Liver (tissue), 3 donors: Measurements from ENCODE around the gene PEX14.

ENCODE experiments used
- ATF3 ChIP-seq: IDR thresholded peaks from 2 replicates; pipeline ENCODE4 v1.6.1; 2016; ENCODE audit warnings: antibody characterized with exemption
- CTCF ChIP-seq: fragments of 150-350 bp; IDR thresholded peaks from 2 replicates; pipeline ENCODE4 v1.5.1; 2017; ENCODE audit warnings: improper control_type of control experiment, low read depth, low read length; ENCODE audit not compliant: missing input control
- FOXA1 ChIP-seq: IDR thresholded peaks from 2 replicates; pipeline ENCODE4 v1.6.1; 2016; ENCODE audit warnings: antibody characterized with exemption
- GABPA ChIP-seq, 2 donors: IDR thresholded peaks in 1 of 2; conservative IDR thresholded peaks in 1 of 2; 2 replicates each; pipeline ENCODE4 v1.6.1; 2016; ENCODE audit warnings: antibody characterized with exemption in 2 of 2, mild to moderate bottlenecking in 1 of 2, moderate library complexity in 1 of 2
- JUND ChIP-seq, 2 donors: IDR thresholded peaks; 2 replicates each; pipeline ENCODE4 v1.6.1; 2016; ENCODE audit warnings: antibody characterized with exemption in 2 of 2
- REST ChIP-seq: IDR thresholded peaks from 2 replicates; pipeline ENCODE4 v1.6.1; 2016; ENCODE audit warnings: antibody characterized with exemption, mild to moderate bottlenecking
- SP1 ChIP-seq: IDR thresholded peaks from 2 replicates; pipeline ENCODE4 v1.6.1; 2018; ENCODE audit warnings: antibody characterized with exemption, mild to moderate bottlenecking
- TAF1 ChIP-seq: conservative IDR thresholded peaks from 2 replicates; pipeline ENCODE4 v1.6.1; 2016; ENCODE audit warnings: antibody characterized with exemption, mild to moderate bottlenecking
- donor health status: healthy.
- donor health status: healthy.

GRCh38 chr1:10575616-10576015 is 100.9 kb downstream of the PEX14 start:
- no peak for TF ChIP-seq ATF3
- no peak for TF ChIP-seq CTCF
- TF ChIP-seq REST: no peak
- TF ChIP-seq GABPA (IDR thresholded peaks at IDR 0.05 in 1 of 2, conservative IDR thresholded peaks at IDR 0.05 in 1 of 2): no peak
- TF ChIP-seq JUND (IDR thresholded peaks at IDR 0.05): no peak
- TF ChIP-seq SP1: no peak
- no peak for TF ChIP-seq FOXA1
- no peak for TF ChIP-seq TAF1
